Kidney tubule cell (primary cell): ENCODE measurements around the gene AGAP5.

Experiments
- DNase-seq: peaks from one replicate; pipeline ENCODE4 v3.0.0-alpha.2; 2018; ENCODE audit warnings: low spot score

The AGAP5 gene

GRCh38 chr10:73625884-73626752 is 71.8 kb downstream of the AGAP5 start:
- DNase-seq = peak; percentile 98

GRCh38 chr10:73625004-73625883 is 72.7 kb downstream of the AGAP5 start:
- peak; percentile 66 for DNase-seq
